Hepatocyte (in vitro differentiated cells): ENCODE data around the gene COMMD8.

ENCODE experiments used
- EZH2 ChIP-seq: fragments of 200-600 bp; sonication (generic); IDR thresholded peaks from 2 replicates; pipeline ENCODE4 v1.6.1; 2016; ENCODE audit warnings: antibody characterized with exemption, mild to moderate bottlenecking, borderline replicate concordance
- EZH2phosphoT487 ChIP-seq: fragments of 200-600 bp; sonication (generic); IDR thresholded peaks from one replicate; pipeline ENCODE4 v1.6.1; 2018; ENCODE audit warnings: antibody characterized with exemption, mild to moderate bottlenecking, low read depth, moderate library complexity; ENCODE audit not compliant: unreplicated experiment, severe bottlenecking
- TF ChIP-seq, protein P1 (sequence below): fragments of 200-600 bp; sonication (generic); IDR thresholded peaks from 2 replicates; pipeline ENCODE4 v1.5.1; 2016; ENCODE audit warnings: antibody characterized with exemption, mild to moderate bottlenecking; ENCODE audit not compliant: poor library complexity

DNA sequence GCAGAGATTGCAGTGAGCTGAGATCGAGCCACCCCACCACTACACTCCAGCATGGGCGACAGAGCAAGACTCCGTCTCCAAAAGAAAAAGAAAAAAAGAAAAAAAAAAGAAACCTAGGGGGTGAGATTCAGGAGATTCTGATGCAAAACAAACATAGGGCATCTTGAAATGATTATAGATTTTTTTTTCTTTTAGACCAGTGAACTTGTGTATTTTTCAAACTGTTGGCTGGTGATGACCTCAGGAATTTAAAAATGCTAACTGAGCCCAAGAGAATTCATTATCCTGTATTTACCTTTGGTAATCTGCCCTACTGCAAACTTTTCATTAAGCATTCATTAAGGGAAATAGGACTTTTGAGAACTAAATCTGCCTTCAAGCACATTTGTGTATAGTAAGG, 42.2 kb upstream of the COMMD8 start:
- TF ChIP-seq, protein P1, sequence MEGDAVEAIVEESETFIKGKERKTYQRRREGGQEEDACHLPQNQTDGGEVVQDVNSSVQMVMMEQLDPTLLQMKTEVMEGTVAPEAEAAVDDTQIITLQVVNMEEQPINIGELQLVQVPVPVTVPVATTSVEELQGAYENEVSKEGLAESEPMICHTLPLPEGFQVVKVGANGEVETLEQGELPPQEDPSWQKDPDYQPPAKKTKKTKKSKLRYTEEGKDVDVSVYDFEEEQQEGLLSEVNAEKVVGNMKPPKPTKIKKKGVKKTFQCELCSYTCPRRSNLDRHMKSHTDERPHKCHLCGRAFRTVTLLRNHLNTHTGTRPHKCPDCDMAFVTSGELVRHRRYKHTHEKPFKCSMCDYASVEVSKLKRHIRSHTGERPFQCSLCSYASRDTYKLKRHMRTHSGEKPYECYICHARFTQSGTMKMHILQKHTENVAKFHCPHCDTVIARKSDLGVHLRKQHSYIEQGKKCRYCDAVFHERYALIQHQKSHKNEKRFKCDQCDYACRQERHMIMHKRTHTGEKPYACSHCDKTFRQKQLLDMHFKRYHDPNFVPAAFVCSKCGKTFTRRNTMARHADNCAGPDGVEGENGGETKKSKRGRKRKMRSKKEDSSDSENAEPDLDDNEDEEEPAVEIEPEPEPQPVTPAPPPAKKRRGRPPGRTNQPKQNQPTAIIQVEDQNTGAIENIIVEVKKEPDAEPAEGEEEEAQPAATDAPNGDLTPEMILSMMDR = no peak
- no peak for TF ChIP-seq EZH2
- no peak for TF ChIP-seq EZH2phosphoT487
